DMS 273 (cell line): Measurements from ENCODE around the gene MARCHF2.

ENCODE experiments used
- DNase-seq: peaks from one replicate; lab custom pipeline; 2025; ENCODE audit not compliant: unreplicated experiment; lab: John Stamatoyannopoulos, UW

Gene MARCHF2

GRCh38 chr19:8473648-8474476, 60.8 kb downstream of the MARCHF2 start:
- no peak for DNase-seq

- DNase-seq = no peak
These were observed 61.9 kb downstream of the MARCHF2 start for GRCh38 chr19:8475005-8475404.

GRCh38 chr19:8476524-8476923, 63.4 kb downstream of the MARCHF2 start:
- DNase-seq = no peak

GRCh38 chr19:8477889-8478288, 64.8 kb downstream of the MARCHF2 start:
- no peak for DNase-seq

GRCh38 chr19:8478598-8478997, 65.5 kb downstream of the MARCHF2 start:
- DNase-seq = no peak

GRCh38 chr19:8481201-8481600, 68.1 kb downstream of the MARCHF2 start:
- DNase-seq = no peak

GRCh38 chr19:8481616-8482015, 68.5 kb downstream of the MARCHF2 start:
- DNase-seq = no peak

GRCh38 chr19:8482696-8483095, 69.6 kb downstream of the MARCHF2 start:
- no peak for DNase-seq

GRCh38 chr19:8483165-8483564, 70.1 kb downstream of the MARCHF2 start:
- DNase-seq = no peak

- no peak for DNase-seq
These were observed 71.3 kb downstream of the MARCHF2 start for GRCh38 chr19:8484331-8484894.

GRCh38 chr19:8485561-8486371, 72.7 kb downstream of the MARCHF2 start:
- no peak for DNase-seq

- no peak for DNase-seq
These were observed 73.6 kb downstream of the MARCHF2 start for GRCh38 chr19:8486661-8487136.

GRCh38 chr19:8487137-8487851, 74.2 kb downstream of the MARCHF2 start:
- DNase-seq = no peak

GRCh38 chr19:8488365-8488764, 75.3 kb downstream of the MARCHF2 start:
- no peak for DNase-seq
